OCI-LY3 (cell line): Measurements from ENCODE around the gene DCTPP1.

ENCODE experiments used
- CTCF ChIP-seq: fragments of 200-600, 300-600 bp; sonication (generic); IDR thresholded peaks from 2 replicates; pipeline ENCODE4 v1.5.1; 2014; ENCODE audit warnings: antibody characterized with exemption, low read length, low read depth
- EZH2phosphoT487 ChIP-seq: fragments of 200-600 bp; shearing (Covaris generic); IDR thresholded peaks from 2 replicates; pipeline ENCODE4 v1.6.1; 2018; ENCODE audit warnings: antibody characterized with exemption, mixed run types, low read depth

- TF ChIP-seq CTCF (no peak), EZH2phosphoT487 (no peak)
Measured at GRCh38 chr16:30459456-30459855, 29.6 kb upstream of the DCTPP1 start.
